Endodermal cell (in vitro differentiated cells): ENCODE measurements around the gene RALA. TPM values are rescaled to one million over a fixed set of nuclear protein-coding genes. Genes with fewer than 3 reads are reported as not detected.

ENCODE experiments used
- DNase-seq: peaks from one replicate; pipeline ENCODE4 v3.0.0-alpha.2; 2017
- H3K27ac ChIP-seq: 2 replicates; pipeline ENCODE4 v1.5.1; 2013; ENCODE audit warnings: mild to moderate bottlenecking, low read depth, low read length, moderate library complexity
- H3K27me3 ChIP-seq: 2 replicates; pipeline ENCODE4 v1.6.1; 2013; ENCODE audit warnings: mild to moderate bottlenecking, low read length, moderate library complexity; ENCODE audit not compliant: insufficient read depth, control insufficient read depth, poor library complexity, severe bottlenecking
- H3K36me3 ChIP-seq: 2 replicates; pipeline ENCODE4 v1.7.0; 2013; ENCODE audit warnings: mild to moderate bottlenecking, low read length, moderate library complexity; ENCODE audit not compliant: control insufficient read depth, insufficient read depth
- H3K4me1 ChIP-seq: one replicate; pipeline ENCODE4 v1.7.0; 2013; ENCODE audit warnings: low read length; ENCODE audit not compliant: control insufficient read depth, insufficient read depth
- H3K4me3 ChIP-seq: 2 replicates; pipeline ENCODE4 v1.5.1; 2013; ENCODE audit warnings: mild to moderate bottlenecking, low read length, moderate library complexity
- H3K9ac ChIP-seq: 2 replicates; pipeline ENCODE4 v1.6.1; 2013; ENCODE audit warnings: mild to moderate bottlenecking, low read length, moderate library complexity; ENCODE audit not compliant: poor library complexity, severe bottlenecking; ENCODE audit errors: extremely low read depth
- H3K9me3 ChIP-seq: 2 replicates; pipeline ENCODE4 v1.6.1; 2013; ENCODE audit warnings: mild to moderate bottlenecking, low read length, moderate library complexity; ENCODE audit not compliant: control insufficient read depth
- H3K27ac Mint-ChIP-seq: 2 replicates; pipeline ENCODE4 v1.8.0; 2020; ENCODE audit warnings: mixed read lengths
- H3K27me3 Mint-ChIP-seq: 2 replicates; pipeline ENCODE4 v1.8.0; 2021; ENCODE audit warnings: mild to moderate bottlenecking, mixed read lengths; ENCODE audit not compliant: insufficient read depth
- H3K36me3 Mint-ChIP-seq: 2 replicates; pipeline ENCODE4 v1.8.0; 2020; ENCODE audit warnings: low read depth, mixed read lengths
- H3K4me1 Mint-ChIP-seq: 2 replicates; pipeline ENCODE4 v1.8.0; 2020; ENCODE audit warnings: mixed read lengths
- H3K4me3 Mint-ChIP-seq: 2 replicates; pipeline ENCODE4 v1.8.0; 2020; ENCODE audit warnings: mild to moderate bottlenecking, moderate library complexity, mixed read lengths
- H3K9me3 Mint-ChIP-seq: 2 replicates; pipeline ENCODE4 v1.8.0; 2020; ENCODE audit warnings: mild to moderate bottlenecking, mixed read lengths
- CTCF ChIP-seq: fragments of 200-600 bp; sonication (generic); conservative IDR thresholded peaks from 2 replicates; pipeline ENCODE4 v1.5.0; 2021; ENCODE audit warnings: antibody characterized with exemption, mild to moderate bottlenecking
- WGBS, 2 experiments: methylation state at CpG; one replicate each; pipeline versions ENCODE4 v1.1.5 to v1.1.7; 2013; ENCODE audit warnings: missing lambda C conversion rate in 2 of 2, mixed read lengths in 1 of 2; ENCODE audit not compliant: insufficient coverage in 1 of 2, insufficient read length in 1 of 2; 5-methylcytosine and 5-hydroxymethylcytosine counted together
- total RNA-seq, 2 donors: library from RNA; stranded (reverse); fragmentation: NEBNext Ultra II Directional in 1 of 2; extraction: Animal tissue kit (Norgen Biotek cat#: 25700) in 1 of 2; gene quantifications; 2 replicates in 1 of 2; 3 replicates in 1 of 2; pipeline ENCODE4 v1.2.1, GENCODE V29; 2021

RALA gene
- total RNA-seq, 2 donors from 2014 or later: 43.9 to 46.4 TPM

- Histone ChIP-seq H3K4me3 (no peak overlapping the region), H3K4me1 (no peaks in the 10 kb centered on the region), H3K9ac (no peak overlapping the region), H3K27me3 (no peaks in the 10 kb centered on the region), H3K9me3 (peaks cover 2% of the 10 kb centered on the region), H3K36me3 (peaks cover under 1% of the 10 kb centered on the region), H3K27ac (no peak overlapping the region)
- Mint-ChIP-seq H3K27ac (peak overlapping the region; percentile 19), H3K9me3 (peaks cover 1% of the 10 kb centered on the region), H3K4me3 (no peak overlapping the region), H3K27me3 (no peaks in the 10 kb centered on the region), H3K36me3 (peaks cover 3% of the 10 kb centered on the region), H3K4me1 (peaks cover 13% of the 10 kb centered on the region)
- DNase-seq: no peak
- TF ChIP-seq CTCF: no peak
- WGBS, 2 experiments: 94 to 100% methylated on average over 1 to 3 of the region's 3 CpGs
These were observed 58.6 kb downstream of the RALA start for GRCh38 chr7:39681887-39682441.

- H3K36me3 Mint-ChIP-seq: peaks cover 10% of the 10 kb centered on the region
- H3K27me3 Mint-ChIP-seq: no peaks in the 10 kb centered on the region
- H3K4me1 Mint-ChIP-seq: peaks cover 13% of the 10 kb centered on the region
- H3K27ac ChIP-seq: no peak overlapping the region
- no peaks in the 10 kb centered on the region for H3K4me1 ChIP-seq
- peaks cover 10% of the 10 kb centered on the region for H3K36me3 ChIP-seq
- no peaks in the 10 kb centered on the region for H3K27me3 ChIP-seq
- no peak for TF ChIP-seq CTCF
- H3K9me3 Mint-ChIP-seq: no peaks in the 10 kb centered on the region
- no peak overlapping the region for H3K4me3 ChIP-seq
- no peak overlapping the region for H3K9ac ChIP-seq
- H3K9me3 ChIP-seq: no peaks in the 10 kb centered on the region
- no peak overlapping the region for H3K4me3 Mint-ChIP-seq
- peak overlapping the region; percentile 32 for H3K27ac Mint-ChIP-seq
- no peak for DNase-seq
- WGBS, 2 experiments: 87 to 92% methylated on average over 2 of the region's 2 CpGs
These were observed 60.0 kb downstream of the RALA start for GRCh38 chr7:39683216-39683845.

- H3K4me1 ChIP-seq: no peaks in the 10 kb centered on the region
- 93 to 94% methylated on average over 3 of the region's 3 CpGs for WGBS, 2 experiments
- no peaks in the 10 kb centered on the region for H3K9me3 Mint-ChIP-seq
- H3K9me3 ChIP-seq: no peaks in the 10 kb centered on the region
- H3K36me3 Mint-ChIP-seq: peaks cover 22% of the 10 kb centered on the region
- DNase-seq: no peak
- no peak overlapping the region for H3K9ac ChIP-seq
- no peak overlapping the region for H3K27ac ChIP-seq
- no peaks in the 10 kb centered on the region for H3K27me3 Mint-ChIP-seq
- no peak for TF ChIP-seq CTCF
- H3K4me3 Mint-ChIP-seq: no peak overlapping the region
- H3K36me3 ChIP-seq: peaks cover 34% of the 10 kb centered on the region
- no peaks in the 10 kb centered on the region for H3K27me3 ChIP-seq
- H3K27ac Mint-ChIP-seq: no peak overlapping the region
- H3K4me1 Mint-ChIP-seq: peaks cover 6% of the 10 kb centered on the region
- H3K4me3 ChIP-seq: no peak overlapping the region
These were observed 63.0 kb downstream of the RALA start for GRCh38 chr7:39686261-39686924.
